ENCODE results near the gene USF2.
"Not testable (repeated sequence)": the region's sequence is repeated elsewhere in the genome, so short reads cannot be mapped to it uniquely, and the experiment has no call there.

Gene USF2

DNA sequence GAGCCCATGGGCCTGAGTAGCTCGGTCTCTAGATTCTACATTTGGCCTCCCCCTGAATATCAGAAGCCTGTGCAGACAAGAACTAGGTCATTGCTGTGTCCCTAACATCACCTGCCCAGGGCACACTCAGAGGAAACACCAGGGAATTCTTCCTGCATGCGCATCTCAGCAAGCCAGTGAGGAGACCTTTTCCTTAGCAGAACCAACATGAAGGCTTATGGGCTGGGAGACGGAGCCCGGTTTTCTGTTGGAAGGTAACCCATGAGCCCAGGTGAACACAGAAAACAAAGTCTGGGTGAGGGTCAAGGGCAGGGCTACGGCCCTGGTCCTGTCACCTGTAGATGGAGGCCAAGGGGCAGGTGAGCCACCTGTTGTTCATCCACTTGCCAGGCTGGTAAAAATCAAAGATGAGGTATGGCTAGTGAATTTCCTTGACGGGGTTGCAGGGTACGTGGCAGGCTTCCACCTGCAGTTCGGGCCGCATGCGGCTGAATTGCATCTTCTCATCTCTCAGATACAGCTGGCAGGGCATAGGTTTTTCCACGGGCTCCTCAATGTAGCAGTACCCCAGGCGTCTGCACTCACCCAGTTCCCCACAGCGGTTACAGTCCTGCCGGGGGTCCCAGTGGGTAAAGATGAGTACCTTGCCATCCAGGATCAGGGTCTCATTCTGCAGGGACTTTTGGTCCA is 36.7 kb upstream of the USF2 start:
- Mint-ChIP-seq H3K9me3 (peaks cover 2% of the 10 kb centered on the region), H3K27ac (no peak overlapping the region), H3K27me3 (no peaks in the 10 kb centered on the region), H3K36me3 (ENCODE audit: low read depth) (no peaks in the 10 kb centered on the region), H3K4me1 (ENCODE audit: low read depth) (peaks cover 16% of the 10 kb centered on the region), H3K4me3 (no peak overlapping the region)
- DNase-seq, result no peak

DNA sequence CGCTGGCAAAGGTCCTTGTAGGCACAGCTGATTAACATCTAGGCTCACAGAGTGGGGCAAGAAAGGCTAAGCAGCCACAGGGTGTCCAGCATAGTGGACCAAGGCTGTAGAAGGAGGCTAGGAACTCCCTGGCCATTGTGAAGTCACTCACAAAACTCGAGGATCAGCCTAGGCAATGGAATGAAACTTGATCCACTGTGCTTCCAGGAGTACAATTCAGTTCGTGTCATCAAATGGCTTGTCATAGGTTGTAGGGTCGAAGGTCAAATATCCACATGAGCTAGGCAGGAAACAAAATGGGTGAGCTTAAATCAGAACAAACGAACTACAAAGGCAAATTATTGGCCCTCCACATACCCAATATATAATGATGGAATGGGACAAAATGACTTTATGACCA is 35.9 kb upstream of the USF2 start:
- H3K27ac Mint-ChIP-seq, result no peak overlapping the region
- DNase-seq, result no peak
- H3K9me3 Mint-ChIP-seq, result peaks cover 2% of the 10 kb centered on the region
- peaks cover 17% of the 10 kb centered on the region for H3K4me1 Mint-ChIP-seq (ENCODE audit: low read depth)
- H3K36me3 Mint-ChIP-seq (ENCODE audit: low read depth), result no peaks in the 10 kb centered on the region
- H3K27me3 Mint-ChIP-seq, result no peaks in the 10 kb centered on the region
- no peak overlapping the region for H3K4me3 Mint-ChIP-seq

DNA sequence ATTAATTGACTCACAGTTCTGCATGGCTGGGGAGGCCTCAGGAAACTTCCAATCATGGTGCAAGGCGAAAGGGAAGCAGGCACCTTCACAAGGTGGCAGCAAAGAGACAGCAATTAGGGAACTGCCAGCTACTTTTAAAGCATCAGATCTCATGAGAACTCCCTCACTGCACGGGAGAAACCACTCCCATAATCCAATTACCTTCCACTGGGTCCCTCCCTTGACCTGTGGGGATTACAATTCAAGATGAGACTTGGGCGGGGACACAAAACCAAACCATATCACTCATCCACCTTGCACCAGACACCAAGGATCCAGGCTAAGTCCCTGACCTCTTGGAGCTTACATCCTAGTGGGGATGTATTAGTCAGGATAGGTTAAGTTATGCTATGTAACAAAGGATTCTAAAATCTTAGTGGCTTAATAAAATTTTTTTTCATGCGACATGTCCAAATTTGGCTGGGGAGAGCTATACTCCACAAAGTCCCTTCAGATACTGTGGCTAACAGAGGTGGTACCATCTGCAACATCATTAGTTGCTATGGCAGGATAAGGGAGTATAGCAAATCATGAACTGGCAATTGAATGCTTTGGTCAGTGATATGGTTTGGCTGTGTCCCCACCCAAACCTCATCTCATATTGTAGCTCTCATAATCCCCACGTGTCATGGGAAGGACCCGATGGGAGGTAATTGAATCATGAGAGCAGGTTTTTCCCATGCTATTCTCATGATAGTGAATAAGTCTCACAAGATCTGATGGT is 31.9 kb upstream of the USF2 start:
- Mint-ChIP-seq H3K36me3 (ENCODE audit: low read depth) (no peaks in the 10 kb centered on the region), H3K9me3 (peaks cover 11% of the 10 kb centered on the region), H3K27ac (no peak overlapping the region), H3K27me3 (no peaks in the 10 kb centered on the region), H3K4me3 (no peak overlapping the region), H3K4me1 (ENCODE audit: low read depth) (peaks cover 40% of the 10 kb centered on the region)
- peak; percentile 30 for DNase-seq

DNA sequence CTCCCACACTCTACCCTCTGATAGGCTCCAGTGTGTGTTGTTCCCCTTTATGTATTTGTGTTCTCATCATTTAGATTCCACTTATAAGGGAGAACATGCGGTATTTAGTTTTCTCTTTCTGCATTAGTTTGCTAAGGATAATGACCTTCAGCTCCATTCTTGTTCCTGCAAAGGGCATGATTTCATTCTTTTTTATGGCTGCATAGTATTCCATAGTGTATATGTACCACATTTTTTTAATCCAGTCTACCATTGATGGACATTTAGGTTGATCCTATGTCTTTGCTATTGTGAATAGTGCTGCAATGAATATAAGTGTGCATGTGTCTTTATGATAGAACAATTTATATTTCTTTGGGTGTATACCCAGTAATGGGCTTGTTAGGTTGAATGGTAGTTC is 29.2 kb upstream of the USF2 start:
- not testable (repeated sequence) for H3K27ac Mint-ChIP-seq; DNase-seq; H3K36me3 Mint-ChIP-seq (ENCODE audit: low read depth); H3K4me3 Mint-ChIP-seq; H3K27me3 Mint-ChIP-seq
- H3K9me3 Mint-ChIP-seq, result peaks cover 14% of the 10 kb centered on the region
- H3K4me1 Mint-ChIP-seq (ENCODE audit: low read depth), result peaks cover 40% of the 10 kb centered on the region

DNA sequence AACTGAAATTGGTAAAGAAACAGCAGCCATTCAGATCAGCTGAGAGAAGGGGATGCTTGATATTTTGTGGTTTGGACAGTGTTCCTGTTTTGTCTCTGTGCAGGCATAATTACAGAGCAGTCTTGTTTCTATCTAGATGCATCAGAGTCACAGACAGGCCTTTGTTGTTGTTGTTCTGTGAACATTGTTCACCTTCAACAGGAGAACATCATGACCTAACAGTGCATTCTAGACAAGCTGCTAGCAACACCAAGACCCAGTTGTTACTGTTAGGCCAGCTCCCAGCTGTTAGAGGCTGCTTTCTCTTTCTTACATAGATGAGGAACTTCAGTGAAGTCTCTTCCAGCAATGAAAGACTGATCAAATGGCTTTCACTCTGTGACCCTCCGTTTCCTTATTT is 28.4 kb upstream of the USF2 start:
- Mint-ChIP-seq H3K4me1 (ENCODE audit: low read depth) (peaks cover 37% of the 10 kb centered on the region), H3K27me3 (no peaks in the 10 kb centered on the region), H3K9me3 (peaks cover 16% of the 10 kb centered on the region), H3K27ac (peak overlapping the region; percentile 62), H3K4me3 (no peak overlapping the region), H3K36me3 (ENCODE audit: low read depth) (no peaks in the 10 kb centered on the region)
- peak; percentile 22 for DNase-seq

DNA sequence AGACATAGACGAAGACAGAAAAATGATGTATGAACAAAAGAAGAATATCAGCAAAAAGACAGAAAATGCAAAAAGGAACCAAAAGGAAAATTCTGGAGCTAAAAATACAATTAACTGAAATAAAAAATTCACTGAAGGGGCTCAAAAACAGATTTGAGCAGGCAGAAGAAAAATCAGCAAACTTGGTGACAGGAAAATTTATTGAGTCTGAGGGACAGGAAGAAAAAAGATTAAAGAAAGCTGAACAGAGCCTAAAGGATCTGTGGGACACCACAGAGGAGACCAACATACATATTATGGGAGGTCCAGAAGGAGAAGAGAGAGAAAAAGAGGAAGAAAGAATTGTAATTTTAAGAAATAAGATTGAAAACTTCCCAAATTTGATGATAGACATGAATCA is 27.3 kb upstream of the USF2 start:
- Mint-ChIP-seq H3K4me3 (no peak overlapping the region), H3K27me3 (no peaks in the 10 kb centered on the region), H3K4me1 (ENCODE audit: low read depth) (peaks cover 31% of the 10 kb centered on the region), H3K27ac (no peak overlapping the region), H3K36me3 (ENCODE audit: low read depth) (no peaks in the 10 kb centered on the region), H3K9me3 (peaks cover 16% of the 10 kb centered on the region)
- no peak for DNase-seq

DNA sequence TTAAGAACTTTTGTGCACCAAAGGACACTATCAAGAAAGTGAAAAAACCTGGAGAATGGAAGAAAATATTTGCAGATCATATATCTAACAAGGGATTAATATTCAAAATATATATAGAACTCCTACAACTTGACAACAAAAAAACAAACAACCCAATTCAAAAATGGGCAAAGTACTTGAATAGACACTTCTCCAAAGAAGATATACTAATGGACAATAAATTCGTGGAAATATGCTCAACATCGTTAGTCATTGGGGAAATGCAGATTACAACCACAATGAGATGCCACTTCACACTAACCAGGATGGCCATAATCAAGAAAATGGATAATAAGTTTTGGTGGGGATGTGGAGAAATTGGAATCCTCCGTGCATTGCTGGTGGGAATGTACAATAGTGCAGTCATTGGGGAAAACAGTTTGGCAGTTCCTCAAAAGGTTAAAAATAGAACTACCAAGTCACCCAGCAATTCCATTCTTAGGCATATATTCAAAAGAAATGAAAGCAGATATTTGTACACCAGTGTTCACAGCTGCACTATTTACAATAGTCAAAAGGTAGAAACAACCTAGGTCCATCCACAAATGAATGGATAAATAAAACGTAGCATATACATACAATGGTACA is 22.2 kb upstream of the USF2 start:
- H3K36me3 Mint-ChIP-seq (ENCODE audit: low read depth), result peaks cover 21% of the 10 kb centered on the region
- H3K27me3 Mint-ChIP-seq, result peaks cover 19% of the 10 kb centered on the region

DNA sequence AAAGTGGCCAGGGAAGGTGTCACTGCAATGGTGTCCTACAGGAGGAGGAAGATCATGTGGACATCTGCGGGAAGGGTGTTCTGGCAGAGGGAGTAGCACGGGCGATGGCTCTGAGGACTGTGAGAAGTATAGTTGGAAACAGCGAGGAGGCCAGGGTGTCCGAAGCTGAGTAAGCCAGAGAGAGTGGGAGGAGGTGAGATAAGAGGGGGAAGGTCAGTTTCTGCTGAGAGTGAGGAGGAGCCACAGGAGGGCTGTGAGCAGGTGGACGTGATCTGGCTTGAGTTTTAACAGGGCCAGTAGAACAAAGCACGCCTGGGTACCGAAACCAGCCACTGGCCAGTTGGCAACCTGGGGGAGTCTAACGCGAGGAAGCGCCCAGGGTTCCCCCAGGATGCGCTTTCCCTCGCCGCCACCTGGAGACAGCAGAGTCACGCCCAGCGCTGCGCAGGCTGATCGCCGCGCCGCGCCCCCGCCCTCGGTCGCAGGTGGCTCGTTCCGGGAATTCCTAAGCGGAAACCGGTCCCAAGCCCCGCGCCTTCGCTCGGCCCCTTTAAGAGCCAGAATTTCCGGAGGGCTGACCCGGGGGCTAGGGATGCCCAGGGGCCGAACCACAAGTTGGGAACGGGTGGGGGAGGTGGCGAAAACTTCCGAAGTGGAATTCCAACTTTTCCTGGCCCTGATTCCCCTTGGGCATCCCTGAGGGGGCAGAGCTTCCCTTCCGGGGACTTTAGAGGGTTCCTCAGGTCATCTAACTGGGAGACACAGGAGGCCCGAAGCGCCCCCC is 21.0 kb upstream of the USF2 start:
- H3K4me1 Mint-ChIP-seq (ENCODE audit: low read depth), result peaks cover 36% of the 10 kb centered on the region
- peak overlapping the region; percentile 89 for H3K4me3 Mint-ChIP-seq
- peaks cover 24% of the 10 kb centered on the region for H3K36me3 Mint-ChIP-seq (ENCODE audit: low read depth)
- DNase-seq, result peak; percentile 69
- peaks cover 5% of the 10 kb centered on the region for H3K9me3 Mint-ChIP-seq
- peak overlapping the region; percentile 86 for H3K27ac Mint-ChIP-seq
- peaks cover 19% of the 10 kb centered on the region for H3K27me3 Mint-ChIP-seq

More for the DNA sequence above, 22.2 kb upstream of the USF2 start:
- DNase-seq, result no peak
- Mint-ChIP-seq H3K4me1 (ENCODE audit: low read depth) (peaks cover 36% of the 10 kb centered on the region), H3K4me3 (peak overlapping the region; percentile 89), H3K27ac (no peak overlapping the region), H3K9me3 (peaks cover 10% of the 10 kb centered on the region)

DNA sequence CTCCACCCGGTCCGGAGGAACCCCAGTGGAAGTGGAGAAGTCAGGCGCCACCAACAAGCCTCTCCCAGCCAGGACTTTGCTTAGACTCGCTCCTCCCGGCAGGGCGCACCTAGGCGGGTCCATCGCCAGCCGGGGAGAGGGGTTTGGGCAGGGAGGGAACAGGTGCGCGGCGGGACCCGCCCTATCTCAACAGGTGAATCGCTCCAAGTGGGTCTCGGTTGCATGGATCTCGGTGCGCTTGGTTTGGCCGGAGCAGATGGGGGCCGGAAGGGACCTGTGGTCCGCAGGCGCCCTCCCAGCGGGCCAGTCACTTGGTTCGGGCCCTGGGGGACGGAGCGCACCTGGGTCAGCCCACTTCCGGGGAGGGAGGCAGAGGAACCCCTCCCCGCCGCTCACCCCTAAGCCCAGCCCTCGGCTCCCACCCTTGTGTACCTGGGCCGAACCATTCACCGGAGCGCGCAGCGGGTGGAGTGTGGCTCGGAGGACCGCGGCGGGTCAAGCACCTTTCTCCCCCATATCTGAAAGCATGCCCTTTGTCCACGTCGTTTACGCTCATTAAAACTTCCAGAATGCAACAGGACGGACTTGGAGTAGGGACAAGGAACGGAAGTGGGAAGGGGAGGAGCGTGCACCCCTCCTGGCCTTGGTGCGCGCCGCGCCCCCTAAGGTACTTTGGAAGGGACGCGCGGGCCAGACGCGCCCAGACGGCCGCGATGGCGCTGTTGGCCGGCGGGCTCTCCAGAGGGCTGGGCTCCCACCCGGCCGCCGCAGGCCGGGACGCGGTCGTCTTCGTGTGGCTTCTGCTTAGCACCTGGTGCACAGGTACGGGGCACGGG is 20.2 kb upstream of the USF2 start, which contains the start of gene LSR:
LSR (plus strand) TSS at position 693 of the 836 bp plus-strand sequence; CDS start at position 714, 21 bp downstream.
- DNase-seq, result peak; percentile 82
- peaks cover 19% of the 10 kb centered on the region for H3K27me3 Mint-ChIP-seq
- peaks cover 5% of the 10 kb centered on the region for H3K9me3 Mint-ChIP-seq
- H3K4me3 Mint-ChIP-seq, result peak within 1 kb of the TSS; percentile 89
- H3K4me1 Mint-ChIP-seq (ENCODE audit: low read depth), result peaks cover 38% of the 10 kb centered on the region
- peak within 1 kb of the TSS; percentile 86 for H3K27ac Mint-ChIP-seq
- peaks cover 28% of the 10 kb centered on the region for H3K36me3 Mint-ChIP-seq (ENCODE audit: low read depth)

DNA sequence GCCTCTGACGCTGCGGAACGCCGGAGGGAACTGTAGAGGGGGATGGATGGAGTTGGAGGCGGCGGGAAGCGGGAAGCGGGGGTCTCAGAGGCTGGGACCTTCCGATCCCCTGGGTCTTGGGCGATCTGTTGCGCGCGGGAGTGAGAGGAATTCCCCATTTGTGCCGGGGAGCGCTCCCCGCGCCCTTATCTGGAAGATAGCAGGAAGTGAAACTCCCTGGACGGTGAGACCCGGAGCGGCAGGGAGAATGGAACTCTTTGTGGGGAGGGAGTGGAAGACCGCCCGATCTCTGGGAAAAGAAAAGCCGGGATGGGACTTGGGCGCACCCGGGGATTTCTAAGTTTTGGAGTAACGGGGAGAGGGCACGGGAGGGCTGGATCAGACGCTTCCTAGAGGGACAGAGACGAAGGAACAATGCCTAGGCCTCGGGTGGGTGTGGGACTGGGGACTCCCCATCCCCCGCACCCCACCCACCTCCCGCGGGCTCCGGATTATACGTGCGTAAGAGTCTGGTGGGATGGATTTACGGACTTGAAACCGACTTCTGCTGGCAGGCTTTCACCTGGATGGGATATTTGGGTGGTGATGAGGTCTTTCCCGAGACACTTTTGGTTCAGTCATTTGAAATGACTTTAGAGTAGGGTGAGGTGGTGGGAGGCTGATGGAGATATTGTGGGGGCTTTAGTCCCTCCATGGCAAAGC is 19.5 kb upstream of the USF2 start:
- Mint-ChIP-seq H3K36me3 (ENCODE audit: low read depth) (peaks cover 29% of the 10 kb centered on the region), H3K9me3 (peaks cover 5% of the 10 kb centered on the region), H3K4me3 (peak overlapping the region; percentile 89), H3K27me3 (peaks cover 19% of the 10 kb centered on the region), H3K27ac (peak overlapping the region; percentile 86), H3K4me1 (ENCODE audit: low read depth) (peaks cover 38% of the 10 kb centered on the region)
- no peak for DNase-seq

DNA sequence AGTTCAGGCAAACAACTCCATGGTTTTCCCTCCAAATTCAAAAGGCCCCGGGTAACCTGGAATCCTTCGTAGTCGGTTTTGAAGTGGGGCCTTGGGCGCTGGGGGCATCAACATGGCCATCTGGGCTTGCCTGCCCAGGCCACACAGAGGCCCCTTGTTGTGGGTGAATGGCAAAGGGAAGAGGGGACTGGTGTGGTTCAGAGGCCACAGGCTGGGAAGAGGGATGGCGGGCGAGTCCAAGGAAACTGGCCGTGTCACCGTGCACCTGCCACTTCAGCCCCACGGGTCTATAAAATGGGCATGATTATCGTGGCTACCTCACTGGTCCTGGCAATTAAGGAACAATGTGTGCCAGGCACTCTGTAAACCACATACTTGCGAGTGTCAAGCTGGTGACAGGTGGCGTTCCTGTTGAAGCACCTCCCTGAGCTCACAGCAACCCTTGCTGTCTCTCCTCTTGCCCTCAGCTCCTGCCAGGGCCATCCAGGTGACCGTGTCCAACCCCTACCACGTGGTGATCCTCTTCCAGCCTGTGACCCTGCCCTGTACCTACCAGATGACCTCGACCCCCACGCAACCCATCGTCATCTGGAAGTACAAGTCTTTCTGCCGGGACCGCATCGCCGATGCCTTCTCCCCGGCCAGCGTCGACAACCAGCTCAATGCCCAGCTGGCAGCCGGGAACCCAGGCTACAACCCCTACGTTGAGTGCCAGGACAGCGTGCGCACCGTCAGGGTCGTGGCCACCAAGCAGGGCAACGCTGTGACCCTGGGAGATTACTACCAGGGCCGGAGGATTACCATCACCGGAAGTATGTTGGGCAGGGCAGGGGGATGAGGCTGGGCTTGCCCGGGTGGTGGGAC is 18.7 kb upstream of the USF2 start:
- peaks cover 37% of the 10 kb centered on the region for H3K36me3 Mint-ChIP-seq (ENCODE audit: low read depth)
- peak; percentile 29 for DNase-seq
- H3K27ac Mint-ChIP-seq, result peak overlapping the region; percentile 63
- H3K4me1 Mint-ChIP-seq (ENCODE audit: low read depth), result peaks cover 38% of the 10 kb centered on the region
- H3K9me3 Mint-ChIP-seq, result no peaks in the 10 kb centered on the region
- peak overlapping the region; percentile 89 for H3K4me3 Mint-ChIP-seq
- H3K27me3 Mint-ChIP-seq, result peaks cover 19% of the 10 kb centered on the region

DNA sequence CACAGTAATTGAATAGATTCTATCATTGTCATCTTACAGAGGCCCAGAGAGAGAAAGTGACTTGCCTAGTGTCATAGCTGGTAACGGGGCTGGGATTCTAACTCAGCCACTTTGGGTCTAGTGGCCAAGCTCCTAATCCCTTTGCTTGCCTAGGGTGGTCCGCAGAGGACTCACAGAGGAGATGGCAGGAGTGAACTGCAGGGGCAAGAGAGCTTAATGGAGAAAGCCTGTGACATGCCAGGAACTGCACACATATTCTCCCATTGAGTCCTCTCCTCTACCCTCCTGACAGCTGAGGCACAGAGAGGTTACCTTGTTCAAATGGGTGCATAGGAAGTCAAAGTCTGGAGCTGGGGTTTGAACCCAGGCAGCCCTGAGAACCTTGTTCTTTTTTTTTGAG is 17.3 kb upstream of the USF2 start:
- Mint-ChIP-seq H3K4me3 (no peak overlapping the region), H3K27ac (no peak overlapping the region)

More for the DNA sequence above, 17.3 kb upstream of the USF2 start:
- Mint-ChIP-seq H3K9me3 (no peaks in the 10 kb centered on the region), H3K4me1 (ENCODE audit: low read depth) (peaks cover 46% of the 10 kb centered on the region), H3K36me3 (ENCODE audit: low read depth) (peaks cover 43% of the 10 kb centered on the region), H3K27me3 (peaks cover 19% of the 10 kb centered on the region)
- DNase-seq, result peak; percentile 24
